Measurements from ENCODE around the gene SPATA33.
A peak's percentile ranks its signal among the peaks of the same experiment; 100 is the strongest.

The SPATA33 gene

GRCh38 chr16:89638455-89638854 lies 19.2 kb upstream of the SPATA33 start:
- H3K36me3 ChIP-seq (replicated peaks; ENCODE audit: low read depth, low read length) = no peaks in the 10 kb centered on the region
- no peak overlapping the region for H3K4me3 ChIP-seq (ENCODE audit: low read length)
- no peaks in the 10 kb centered on the region for H3K79me2 ChIP-seq (ENCODE audit: low read length)
- H4K20me1 ChIP-seq (ENCODE audit: insufficient read depth, low read length) = no peaks in the 10 kb centered on the region
- TF ChIP-seq EZH2phosphoT487 (IDR thresholded peaks at IDR 0.05; ENCODE audit: low read depth) (no peak), CTCF (IDR thresholded peaks at IDR 0.05; ENCODE audit: low read depth, low read length) (no peak)
- H3K9ac ChIP-seq (ENCODE audit: low read length) = no peak overlapping the region
- no peak overlapping the region for H3K27ac ChIP-seq (ENCODE audit: low read length)
- H3K27me3 ChIP-seq (ENCODE audit: low read depth, low read length) = peaks cover 4% of the 10 kb centered on the region; the same call in 1 of the 2 replicates
- H3K9me3 ChIP-seq (ENCODE audit: insufficient read depth, low read length) = no peaks in the 10 kb centered on the region
- no peak overlapping the region for H2AFZ ChIP-seq (ENCODE audit: low read depth, low read length)
- no peaks in the 10 kb centered on the region for H3K4me1 ChIP-seq (ENCODE audit: low read length)
- no peak overlapping the region for H3K4me2 ChIP-seq (ENCODE audit: low read length)

GRCh38 chr16:89639385-89639784 lies 18.3 kb upstream of the SPATA33 start:
- Histone ChIP-seq H3K9me3 (ENCODE audit: insufficient read depth, low read length) (no peaks in the 10 kb centered on the region), H2AFZ (ENCODE audit: low read depth, low read length) (no peak overlapping the region), H3K79me2 (ENCODE audit: low read length) (no peaks in the 10 kb centered on the region), H3K4me3 (ENCODE audit: low read length) (no peak overlapping the region), H3K27me3 (ENCODE audit: low read depth, low read length) (no peaks in the 10 kb centered on the region), H3K4me1 (ENCODE audit: low read length) (no peaks in the 10 kb centered on the region), H3K27ac (ENCODE audit: low read length) (no peak overlapping the region), H3K4me2 (ENCODE audit: low read length) (no peak overlapping the region), H4K20me1 (ENCODE audit: insufficient read depth, low read length) (no peaks in the 10 kb centered on the region), H3K9ac (ENCODE audit: low read length) (no peak overlapping the region), H3K36me3 (replicated peaks; ENCODE audit: low read depth, low read length) (no peaks in the 10 kb centered on the region)
- no peak for TF ChIP-seq EZH2phosphoT487 (IDR thresholded peaks at IDR 0.05; ENCODE audit: low read depth)
- no peak for TF ChIP-seq CTCF (IDR thresholded peaks at IDR 0.05; ENCODE audit: low read depth, low read length)

- no peaks in the 10 kb centered on the region for H3K9me3 ChIP-seq (ENCODE audit: insufficient read depth, low read length)
- no peak overlapping the region for H2AFZ ChIP-seq (ENCODE audit: low read depth, low read length)
- H4K20me1 ChIP-seq (ENCODE audit: insufficient read depth, low read length) = no peaks in the 10 kb centered on the region
- peaks cover 4% of the 10 kb centered on the region for H3K36me3 ChIP-seq (replicated peaks; ENCODE audit: low read depth, low read length)
- no peaks in the 10 kb centered on the region for H3K27me3 ChIP-seq (ENCODE audit: low read depth, low read length)
- no peak overlapping the region for H3K4me3 ChIP-seq (ENCODE audit: low read length)
- no peak for TF ChIP-seq CTCF (IDR thresholded peaks at IDR 0.05; ENCODE audit: low read depth, low read length)
- no peak for TF ChIP-seq EZH2phosphoT487 (IDR thresholded peaks at IDR 0.05; ENCODE audit: low read depth)
- H3K27ac ChIP-seq (ENCODE audit: low read length) = no peak overlapping the region
- peak overlapping the region; percentile 72; the same call in 1 of the 2 replicates for H3K4me2 ChIP-seq (ENCODE audit: low read length)
- H3K4me1 ChIP-seq (ENCODE audit: low read length) = no peaks in the 10 kb centered on the region
- H3K79me2 ChIP-seq (ENCODE audit: low read length) = no peaks in the 10 kb centered on the region
- no peak overlapping the region for H3K9ac ChIP-seq (ENCODE audit: low read length)
These were observed 16.0 kb upstream of the SPATA33 start for GRCh38 chr16:89641458-89642119.

GRCh38 chr16:89642574-89642973 lies 15.1 kb upstream of the SPATA33 start:
- H3K36me3 ChIP-seq (replicated peaks; ENCODE audit: low read depth, low read length) = peaks cover 10% of the 10 kb centered on the region
- no peak overlapping the region for H3K27ac ChIP-seq (ENCODE audit: low read length)
- H3K4me2 ChIP-seq (ENCODE audit: low read length) = no peak overlapping the region
- no peak overlapping the region for H3K9ac ChIP-seq (ENCODE audit: low read length)
- no peak overlapping the region for H3K4me3 ChIP-seq (ENCODE audit: low read length)
- H3K79me2 ChIP-seq (ENCODE audit: low read length) = no peaks in the 10 kb centered on the region
- H3K4me1 ChIP-seq (ENCODE audit: low read length) = no peaks in the 10 kb centered on the region
- TF ChIP-seq EZH2phosphoT487 (IDR thresholded peaks at IDR 0.05; ENCODE audit: low read depth) (no peak), CTCF (IDR thresholded peaks at IDR 0.05; ENCODE audit: low read depth, low read length) (no peak)
- H3K9me3 ChIP-seq (ENCODE audit: insufficient read depth, low read length) = no peaks in the 10 kb centered on the region
- no peaks in the 10 kb centered on the region for H3K27me3 ChIP-seq (ENCODE audit: low read depth, low read length)
- no peak overlapping the region for H2AFZ ChIP-seq (ENCODE audit: low read depth, low read length)
- no peaks in the 10 kb centered on the region for H4K20me1 ChIP-seq (ENCODE audit: insufficient read depth, low read length)

All from OCI-LY3 (cell line).